ENCODE data around the gene MAPKAP1.

- no peak for TF ChIP-seq EP300 (IDR thresholded peaks at IDR 0.05)
- TF ChIP-seq, protein P1, sequence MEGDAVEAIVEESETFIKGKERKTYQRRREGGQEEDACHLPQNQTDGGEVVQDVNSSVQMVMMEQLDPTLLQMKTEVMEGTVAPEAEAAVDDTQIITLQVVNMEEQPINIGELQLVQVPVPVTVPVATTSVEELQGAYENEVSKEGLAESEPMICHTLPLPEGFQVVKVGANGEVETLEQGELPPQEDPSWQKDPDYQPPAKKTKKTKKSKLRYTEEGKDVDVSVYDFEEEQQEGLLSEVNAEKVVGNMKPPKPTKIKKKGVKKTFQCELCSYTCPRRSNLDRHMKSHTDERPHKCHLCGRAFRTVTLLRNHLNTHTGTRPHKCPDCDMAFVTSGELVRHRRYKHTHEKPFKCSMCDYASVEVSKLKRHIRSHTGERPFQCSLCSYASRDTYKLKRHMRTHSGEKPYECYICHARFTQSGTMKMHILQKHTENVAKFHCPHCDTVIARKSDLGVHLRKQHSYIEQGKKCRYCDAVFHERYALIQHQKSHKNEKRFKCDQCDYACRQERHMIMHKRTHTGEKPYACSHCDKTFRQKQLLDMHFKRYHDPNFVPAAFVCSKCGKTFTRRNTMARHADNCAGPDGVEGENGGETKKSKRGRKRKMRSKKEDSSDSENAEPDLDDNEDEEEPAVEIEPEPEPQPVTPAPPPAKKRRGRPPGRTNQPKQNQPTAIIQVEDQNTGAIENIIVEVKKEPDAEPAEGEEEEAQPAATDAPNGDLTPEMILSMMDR (IDR thresholded peaks at IDR 0.05): no peak
Observed at GRCh38 chr9:125415583-125416460, 291.2 kb downstream of the MAPKAP1 start.

Data from stomach (tissue), 4 donors.